ENCODE measurements around the gene CNTNAP2. TPM values are rescaled to one million over a fixed set of nuclear protein-coding genes. Genes with fewer than 3 reads are reported as not detected.

CNTNAP2 gene
- total RNA-seq, 1 donor from 2014 or later, result 0.49 TPM

DNA sequence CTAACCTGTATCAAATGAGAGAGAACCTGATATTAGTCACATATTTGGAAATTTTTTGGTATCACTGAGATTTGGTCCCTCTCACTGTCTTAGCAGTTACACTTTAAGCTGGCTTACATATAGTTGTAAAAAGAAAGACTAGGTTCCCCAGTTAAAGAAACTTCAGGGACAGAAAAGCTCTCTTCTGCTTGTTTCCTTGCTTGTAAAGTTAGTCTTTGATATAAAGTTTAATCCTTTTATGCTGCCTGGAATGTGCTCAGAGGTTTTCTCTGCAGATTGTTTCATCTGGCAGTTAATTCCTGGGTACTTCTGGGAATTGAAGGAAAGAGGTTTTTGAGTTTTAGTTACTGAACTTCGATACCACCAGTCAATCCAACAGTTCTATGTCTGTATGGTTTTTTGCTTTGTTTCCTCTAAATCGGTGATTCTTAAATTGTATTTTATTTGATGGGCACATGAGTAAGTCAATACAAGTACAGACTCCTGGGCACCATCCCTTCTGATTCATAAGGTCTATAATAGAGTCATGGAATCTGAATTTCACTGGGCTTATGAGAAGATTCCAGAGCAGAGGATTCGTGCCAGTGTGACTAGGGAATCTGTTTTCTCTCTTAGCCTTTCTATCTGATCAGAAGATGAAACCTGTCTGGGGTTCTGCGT lies 1393.1 kb downstream of the CNTNAP2 start:
- DNase-seq (ENCODE audit: low spot score) (no peak), ATAC-seq (no peak)
- intact Hi-C loops (cut with DNase I), result no loop called here

GRCh38 chr7:147510201-147510542 lies 1393.6 kb downstream of the CNTNAP2 start:
- DNase-seq (ENCODE audit: low spot score), result no peak
- no peak for ATAC-seq
- intact Hi-C loops (cut with DNase I), result no loop called here

GRCh38 chr7:147510923-147511322 lies 1394.3 kb downstream of the CNTNAP2 start:
- no peak for ATAC-seq
- no peak for DNase-seq (ENCODE audit: low spot score)
- intact Hi-C loops (cut with DNase I), result no loop called here

- ATAC-seq (no peak), DNase-seq (ENCODE audit: low spot score) (no peak)
- intact Hi-C loops (cut with DNase I), result no loop called here
These were observed 1396.8 kb downstream of the CNTNAP2 start for GRCh38 chr7:147513451-147513850.

- intact Hi-C loops (cut with DNase I), result no loop called here
- DNase-seq (ENCODE audit: low spot score), result no peak
- no peak for ATAC-seq
These were observed 1399.8 kb downstream of the CNTNAP2 start for GRCh38 chr7:147516391-147516790.

DNA sequence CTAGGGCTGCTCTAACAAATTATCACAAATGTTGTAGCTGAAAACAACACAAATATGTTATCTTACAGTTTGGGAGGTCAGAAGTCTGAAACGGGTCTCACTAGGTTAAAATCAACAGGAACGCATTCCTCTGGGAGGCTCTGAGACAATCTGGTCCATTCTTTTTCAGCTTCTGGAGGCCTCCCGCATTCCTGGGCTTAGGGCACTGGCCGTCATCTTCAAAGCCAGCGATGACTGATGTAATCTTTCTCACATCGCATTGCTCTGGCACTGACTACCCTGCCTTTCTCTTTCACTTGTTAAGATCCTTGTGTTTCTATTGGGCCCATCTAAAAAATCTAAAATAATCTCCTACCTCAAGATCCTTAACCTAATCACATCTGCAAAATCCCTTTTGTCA lies 1402.5 kb downstream of the CNTNAP2 start:
- peak; percentile 78 for ATAC-seq
- intact Hi-C loops (cut with DNase I), result no loop called here
- no peak for DNase-seq (ENCODE audit: low spot score)

DNA sequence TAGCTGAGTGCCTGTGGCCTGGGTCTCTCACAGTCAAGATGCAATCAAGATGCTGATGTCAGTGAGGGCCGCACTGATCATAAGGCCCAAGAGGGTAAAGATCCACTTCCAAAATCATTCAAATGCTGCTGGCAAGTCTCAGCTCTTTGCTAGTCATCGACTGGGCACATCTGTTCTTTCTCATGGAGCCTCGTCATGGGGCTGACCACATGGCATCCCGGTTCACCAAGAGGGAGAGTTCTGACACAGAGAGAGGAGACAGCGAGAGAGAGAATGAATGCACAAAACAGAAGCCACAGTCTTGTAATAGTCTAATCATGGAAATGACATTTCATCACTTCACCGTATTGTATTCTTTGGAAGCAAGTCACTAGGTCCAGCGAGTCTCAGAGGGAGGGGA lies 1406.5 kb downstream of the CNTNAP2 start:
- intact Hi-C loops (cut with DNase I), result no loop called here
- no peak for DNase-seq (ENCODE audit: low spot score)
- ATAC-seq, result no peak

- DNase-seq (ENCODE audit: low spot score) (no peak), ATAC-seq (no peak)
- intact Hi-C loops (cut with DNase I), result no loop called here
These were observed 1408.2 kb downstream of the CNTNAP2 start for GRCh38 chr7:147524726-147525250.

DNA sequence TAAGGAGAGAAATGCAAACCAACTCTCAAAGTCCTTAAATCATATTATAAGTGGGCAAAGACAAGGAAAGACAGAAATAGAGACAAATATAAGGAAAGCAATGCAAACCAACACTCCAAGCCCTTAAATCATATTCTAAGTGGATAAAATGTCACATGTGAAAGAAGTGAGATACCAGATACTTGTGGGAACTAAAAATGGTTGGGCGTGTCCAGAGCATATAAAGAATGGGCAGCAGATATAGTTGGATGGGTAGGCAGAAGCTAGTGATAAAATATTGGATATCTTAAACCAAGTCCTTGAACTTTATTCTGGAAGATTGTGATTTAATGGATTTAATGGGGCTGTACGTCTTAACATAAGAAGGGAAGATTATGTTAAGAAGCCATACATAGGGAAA lies 1408.7 kb downstream of the CNTNAP2 start:
- DNase-seq (ENCODE audit: low spot score) (no peak), ATAC-seq (no peak)

GRCh38 chr7:147535701-147536111 lies 1419.1 kb downstream of the CNTNAP2 start:
- ATAC-seq (no peak), DNase-seq (ENCODE audit: low spot score) (no peak)
- intact Hi-C loops (cut with DNase I), result no loop called here

More for the DNA sequence above, 1408.7 kb downstream of the CNTNAP2 start:
- intact Hi-C loops (cut with DNase I), result no loop called here

GRCh38 chr7:147539685-147540084 lies 1423.1 kb downstream of the CNTNAP2 start:
- intact Hi-C loops (cut with DNase I), result no loop called here
- ATAC-seq (no peak), DNase-seq (ENCODE audit: low spot score) (no peak)

DNA sequence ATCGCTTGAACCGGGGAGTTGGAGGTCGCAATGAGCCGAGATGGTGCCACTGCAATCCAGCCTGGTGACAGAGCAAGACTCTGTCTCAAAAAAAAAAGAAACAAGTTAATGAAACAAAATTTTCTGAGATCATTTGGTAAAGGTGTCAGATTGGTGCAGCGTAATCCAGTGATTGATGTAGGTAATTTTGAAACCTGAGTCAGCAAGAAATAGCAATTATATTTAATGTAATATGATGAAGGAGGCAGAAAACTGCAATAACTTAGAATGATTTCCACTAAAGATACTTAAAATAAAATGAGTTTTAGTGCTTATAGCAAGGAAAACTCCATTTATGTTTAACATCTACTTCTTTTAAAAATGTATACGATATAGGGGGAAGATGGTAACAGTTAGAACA lies 1424.1 kb downstream of the CNTNAP2 start:
- no peak for DNase-seq (ENCODE audit: low spot score)
- ATAC-seq, result no peak
- intact Hi-C loops (cut with DNase I), result no loop called here

- intact Hi-C loops (cut with DNase I), result no loop called here
- ATAC-seq, result no peak
- DNase-seq (ENCODE audit: low spot score), result no peak
These were observed 1424.7 kb downstream of the CNTNAP2 start for GRCh38 chr7:147541261-147541660.

DNA sequence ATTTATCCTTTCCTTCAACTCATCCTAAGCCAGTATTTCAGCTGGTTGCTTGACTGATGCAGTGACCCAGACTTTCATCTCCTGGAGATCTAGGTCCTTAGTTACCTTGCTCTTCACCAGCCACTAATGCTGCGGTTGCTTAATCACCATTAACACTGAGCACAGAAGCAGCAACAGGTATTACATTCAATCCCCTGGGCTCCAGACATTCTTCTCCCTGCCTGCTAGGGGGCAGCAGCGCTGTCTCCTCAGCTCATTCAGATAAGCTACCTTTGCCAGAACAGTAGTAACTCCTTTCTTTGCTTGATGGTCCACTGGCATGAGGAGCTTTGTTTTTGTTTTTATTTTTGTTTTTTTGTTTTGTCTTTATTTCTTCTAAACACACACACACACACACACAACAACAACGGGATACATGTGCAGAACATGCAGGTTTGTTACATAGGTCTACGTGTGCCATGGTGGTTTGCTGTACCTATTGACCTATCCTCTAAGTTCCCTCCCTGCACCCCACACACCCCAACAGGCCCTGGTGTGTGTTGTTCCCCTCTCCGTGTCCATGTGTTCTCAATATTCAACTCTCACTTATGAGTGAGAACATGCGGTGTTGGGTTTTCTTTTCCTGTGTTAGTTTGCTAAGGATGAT lies 1430.8 kb downstream of the CNTNAP2 start:
- intact Hi-C loops (cut with DNase I), result no loop called here
- DNase-seq (ENCODE audit: low spot score) (no peak), ATAC-seq (no peak)

DNA sequence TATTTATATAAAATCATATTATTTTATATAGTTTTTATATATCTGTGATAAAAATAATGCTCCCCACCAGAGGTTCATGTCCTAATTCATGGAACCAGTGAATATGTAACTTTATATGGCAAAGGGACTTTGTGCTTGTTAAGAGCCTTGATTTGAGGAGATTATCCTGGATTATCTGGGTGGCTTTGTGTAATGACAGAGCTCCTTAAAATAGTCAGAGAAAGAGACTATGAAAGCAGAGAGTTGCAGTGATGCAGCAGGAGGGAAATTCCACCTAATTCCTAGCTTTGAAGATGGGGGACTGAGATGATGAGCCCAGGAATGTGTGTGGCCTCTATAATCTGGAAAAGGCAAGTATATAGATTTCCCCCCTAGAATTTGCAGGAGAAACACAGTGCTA lies 1439.7 kb downstream of the CNTNAP2 start:
- DNase-seq (ENCODE audit: low spot score) (no peak), ATAC-seq (no peak)
- intact Hi-C loops (cut with DNase I), result no loop called here

DNA sequence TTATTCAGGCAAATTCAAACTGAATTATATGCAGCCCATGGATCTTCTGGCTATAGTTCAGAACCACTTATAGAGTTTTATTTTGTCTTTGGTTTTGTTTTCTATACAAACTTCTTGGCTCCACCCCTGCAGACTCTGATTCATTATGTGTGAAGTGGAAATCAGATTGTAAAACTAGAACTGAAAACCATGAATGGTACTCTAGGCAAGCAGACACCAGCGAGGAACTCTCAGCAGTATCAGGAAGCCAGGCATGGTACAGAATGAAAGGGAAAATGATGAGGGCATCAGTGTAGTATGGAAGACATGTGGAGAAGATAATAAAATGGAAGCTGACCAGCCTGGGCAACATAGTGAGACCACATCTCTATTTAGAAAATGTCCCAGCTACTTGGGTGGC lies 1447.1 kb downstream of the CNTNAP2 start:
- intact Hi-C loops (cut with DNase I), result no loop called here
- DNase-seq (ENCODE audit: low spot score) (no peak), ATAC-seq (no peak)

- intact Hi-C loops (cut with DNase I), result no loop called here
- DNase-seq (ENCODE audit: low spot score) (no peak), ATAC-seq (no peak)
These were observed 1448.3 kb downstream of the CNTNAP2 start for GRCh38 chr7:147564786-147565476.

- ATAC-seq, result no peak
These were observed 1450.4 kb downstream of the CNTNAP2 start for GRCh38 chr7:147567043-147567442.

DNA sequence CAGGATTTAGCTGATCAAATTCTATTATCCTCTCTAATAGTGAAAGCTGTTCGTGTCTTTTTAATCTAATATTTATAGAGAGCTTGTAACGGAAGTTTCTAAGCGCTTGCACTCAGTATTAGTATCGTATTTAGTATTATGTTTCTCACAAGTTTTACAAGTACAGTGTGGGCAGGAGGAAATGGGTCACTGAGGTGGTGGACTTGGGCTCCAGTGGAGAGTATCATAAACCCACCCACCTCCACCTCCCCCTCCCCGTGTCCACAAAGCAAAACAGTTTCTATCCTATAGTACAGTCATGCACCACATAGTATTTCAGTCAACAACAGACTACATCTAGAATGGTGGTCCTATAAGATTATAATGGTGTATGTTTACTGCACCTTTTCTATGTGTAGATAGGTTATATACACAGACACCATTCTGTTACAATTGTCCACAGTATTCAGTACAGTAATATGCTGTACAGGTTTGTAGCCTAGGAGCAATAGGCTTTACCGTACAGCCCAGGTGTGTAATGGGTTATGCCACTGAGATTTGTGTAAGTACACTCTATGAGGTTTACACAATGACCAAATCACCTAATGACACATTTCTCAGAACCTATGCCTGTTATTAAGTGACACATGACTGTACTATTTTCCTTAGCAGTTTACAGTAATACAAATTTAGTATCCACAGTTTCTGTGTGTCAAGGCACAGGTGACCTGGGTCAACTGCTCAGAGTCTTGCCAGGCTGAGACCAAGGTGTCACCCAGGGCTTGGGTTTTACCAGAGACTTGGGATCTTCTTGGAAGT lies 1452.7 kb downstream of the CNTNAP2 start:
- intact Hi-C loops (cut with DNase I), result no loop called here
- no peak for DNase-seq (ENCODE audit: low spot score)

More at GRCh38 chr7:147567043-147567442, 1450.4 kb downstream of the CNTNAP2 start:
- DNase-seq (ENCODE audit: low spot score), result no peak
- intact Hi-C loops (cut with DNase I), result no loop called here

More for the DNA sequence above, 1452.7 kb downstream of the CNTNAP2 start:
- no peak for ATAC-seq

All from sciatic nerve (tissue), 2 donors.